Uterus (tissue), 4 donors: Measurements from ENCODE around the gene C2orf81. TPM values are rescaled to one million over a fixed set of nuclear protein-coding genes. Genes with fewer than 3 reads are reported as not detected.
"Not testable (repeated sequence)": the region's sequence is repeated elsewhere in the genome, so short reads cannot be mapped to it uniquely, and the experiment has no call there.

ENCODE experiments used
- DNase-seq, 2 donors: peaks; one replicate each; pipeline ENCODE4 v3.0.0-alpha.2; 2019 to 2020
- H3K27ac ChIP-seq, 2 donors: fragments of 200-600 bp; sonication (generic); 1 replicate in 1 of 2; 2 replicates in 1 of 2; pipeline ENCODE4 v1.5.1; 2016 to 2018
- H3K27me3 ChIP-seq, 2 donors: fragments of 200-600 bp; sonication (generic); one replicate each; pipeline ENCODE4 v1.5.1; 2018 to 2019; ENCODE audit warnings: control low read depth in 1 of 2
- H3K36me3 ChIP-seq, 2 donors: fragments of 200-600 bp; sonication (generic); one replicate each; pipeline ENCODE4 v1.5.1; 2019; ENCODE audit warnings: control low read depth in 1 of 2
- H3K4me1 ChIP-seq, 2 donors: fragments of 200-600 bp; sonication (generic); one replicate each; pipeline ENCODE4 v1.5.1; 2018 to 2019; ENCODE audit warnings: control low read depth in 1 of 2
- H3K4me3 ChIP-seq, 2 donors: fragments of 200-600 bp; sonication (generic); 1 replicate in 1 of 2; 2 replicates in 1 of 2; pipeline ENCODE4 v1.5.1; 2018 to 2019; ENCODE audit warnings: mild to moderate bottlenecking in 1 of 2
- H3K9me3 ChIP-seq, 2 donors: fragments of 200-600 bp; sonication (generic); one replicate each; pipeline ENCODE4 v1.5.1; 2019; ENCODE audit warnings: control low read depth in 1 of 2
- CTCF ChIP-seq, 4 experiments: fragments of 200-600 bp in 2 of 4; fragments of 450-650 bp in 2 of 4; sonication (generic) in 2 of 4; IDR thresholded peaks; one replicate each; pipeline ENCODE4 v1.5.1; 2016 to 2019; ENCODE audit warnings: antibody characterized with exemption in 4 of 4, mild to moderate bottlenecking in 2 of 4, moderate library complexity in 1 of 4
- POLR2A ChIP-seq, 2 donors: fragments of 450-650 bp; IDR thresholded peaks; one replicate each; pipeline ENCODE4 v1.6.1; 2016; ENCODE audit warnings: antibody characterized with exemption in 2 of 2, mild to moderate bottlenecking in 1 of 2, moderate library complexity in 1 of 2
- intact Hi-C: fragments of 100-400 bp; cut with DNase I; formaldehyde crosslinking; loops from one replicate; pipeline ENCODE4 v1.15.1; 2023; ENCODE audit warnings: low total_unique reads
- total RNA-seq, 4 donors: library from RNA; depleted of rRNA in 3 of 4; stranded (reverse); fragments of >200 nt in 3 of 4; gene quantifications; one replicate each; pipeline versions ENCODE4 v1.1.0 to v1.2.4, GENCODE V29; 2014 to 2023
- donor health status: DM: yes; HTN: yes; CAD: no.

Gene C2orf81
- total RNA-seq, 4 donors from 2014 or later = 2.1 to 5.7 (median 2.9) TPM; not detected in 1

- H3K27ac ChIP-seq = no peak overlapping the region
- no peaks in the 10 kb centered on the region for H3K4me1 ChIP-seq
- no peaks in the 10 kb centered on the region for H3K9me3 ChIP-seq
- H3K36me3 ChIP-seq = no peaks in the 10 kb centered on the region
- intact Hi-C loops = no loop called here
- DNase-seq = peak in 1 of 2 donors; percentile 2
- no peaks in the 10 kb centered on the region for H3K27me3 ChIP-seq
- TF ChIP-seq POLR2A (IDR thresholded peaks at IDR 0.05) (no peak), CTCF (IDR thresholded peaks at IDR 0.05) (no peak)
- no peak overlapping the region for H3K4me3 ChIP-seq
These were observed 2.9 kb upstream of the C2orf81 start for GRCh38 chr2:74424139-74424992.

- no peak for DNase-seq
- intact Hi-C loops = no loop called here
- no peaks in the 10 kb centered on the region for H3K4me1 ChIP-seq
- H3K4me3 ChIP-seq = no peak overlapping the region
- TF ChIP-seq CTCF (IDR thresholded peaks at IDR 0.05) = no peak
- no peak for TF ChIP-seq POLR2A (IDR thresholded peaks at IDR 0.05)
- H3K36me3 ChIP-seq = no peaks in the 10 kb centered on the region
- H3K27ac ChIP-seq = no peak overlapping the region
- H3K9me3 ChIP-seq = no peaks in the 10 kb centered on the region
- no peaks in the 10 kb centered on the region for H3K27me3 ChIP-seq
These were observed 2.0 kb upstream of the C2orf81 start for GRCh38 chr2:74423231-74424095.

GRCh38 chr2:74420443-74421103 lies 846 bp downstream of the C2orf81 start:
- H3K9me3 ChIP-seq, DNase-seq, H3K4me1 ChIP-seq, H3K27me3 ChIP-seq, H3K36me3 ChIP-seq, intact Hi-C loops: not testable (repeated sequence)
- Histone ChIP-seq H3K4me3 (peak overlapping the region in 1 of 2 donors; percentile 61), H3K27ac (peak overlapping the region in 1 of 2 donors; percentile 80)

GRCh38 chr2:74420006-74420405 lies 1.4 kb downstream of the C2orf81 start:
- H3K9me3 ChIP-seq = no peaks in the 10 kb centered on the region
- H3K36me3 ChIP-seq = no peaks in the 10 kb centered on the region
- intact Hi-C loops = no loop called here
- H3K27me3 ChIP-seq = no peaks in the 10 kb centered on the region
- no peak for DNase-seq
- no peak overlapping the region for H3K27ac ChIP-seq
- H3K4me1 ChIP-seq = no peaks in the 10 kb centered on the region
- no peak for TF ChIP-seq POLR2A (IDR thresholded peaks at IDR 0.05)
- TF ChIP-seq CTCF (IDR thresholded peaks at IDR 0.05) = no peak
- H3K4me3 ChIP-seq = no peak overlapping the region

GRCh38 chr2:74419345-74419744 lies 2.1 kb downstream of the C2orf81 start:
- DNase-seq = no peak
- TF ChIP-seq POLR2A (IDR thresholded peaks at IDR 0.05) = no peak
- no peak for TF ChIP-seq CTCF (IDR thresholded peaks at IDR 0.05)
- Histone ChIP-seq H3K36me3 (no peaks in the 10 kb centered on the region), H3K9me3 (no peaks in the 10 kb centered on the region), H3K27ac (no peak overlapping the region), H3K4me3 (no peak overlapping the region), H3K4me1 (peaks cover 0 to 2% of the 10 kb centered on the region in 2 donors), H3K27me3 (no peaks in the 10 kb centered on the region)
- intact Hi-C loops = no loop called here
